GM06990 (cell line): ENCODE results near the gene SPATC1L.
"Not testable (repeated sequence)": the region's sequence is repeated elsewhere in the genome, so short reads cannot be mapped to it uniquely, and the experiment has no call there.

ENCODE experiments used
- DNase-seq: peaks from one replicate; pipeline ENCODE4 v3.0.0-alpha.2; 2011; ENCODE audit not compliant: insufficient read length; ENCODE audit errors: extremely low read depth
- H3K27me3 ChIP-seq: replicated peaks from 2 replicates; pipeline ENCODE4 v1.6.0; 2011; ENCODE audit warnings: low read length; ENCODE audit not compliant: control insufficient read depth, insufficient read depth
- H3K36me3 ChIP-seq: 2 replicates; pipeline ENCODE4 v1.5.1; 2011; ENCODE audit warnings: low read length; ENCODE audit not compliant: control insufficient read depth, insufficient read depth
- H3K4me3 ChIP-seq: replicated peaks from 2 replicates; pipeline ENCODE4 v1.5.1; 2011; ENCODE audit warnings: low read depth, mild to moderate bottlenecking, control low read depth, low read length
- TF ChIP-seq, protein P1 (sequence below): IDR thresholded peaks from 2 replicates; pipeline ENCODE4 v1.5.1; 2011; ENCODE audit warnings: low read length, control low read depth, mild to moderate bottlenecking, inconsistent platforms; ENCODE audit not compliant: insufficient read depth, poor library complexity, severe bottlenecking

The SPATC1L gene

DNA sequence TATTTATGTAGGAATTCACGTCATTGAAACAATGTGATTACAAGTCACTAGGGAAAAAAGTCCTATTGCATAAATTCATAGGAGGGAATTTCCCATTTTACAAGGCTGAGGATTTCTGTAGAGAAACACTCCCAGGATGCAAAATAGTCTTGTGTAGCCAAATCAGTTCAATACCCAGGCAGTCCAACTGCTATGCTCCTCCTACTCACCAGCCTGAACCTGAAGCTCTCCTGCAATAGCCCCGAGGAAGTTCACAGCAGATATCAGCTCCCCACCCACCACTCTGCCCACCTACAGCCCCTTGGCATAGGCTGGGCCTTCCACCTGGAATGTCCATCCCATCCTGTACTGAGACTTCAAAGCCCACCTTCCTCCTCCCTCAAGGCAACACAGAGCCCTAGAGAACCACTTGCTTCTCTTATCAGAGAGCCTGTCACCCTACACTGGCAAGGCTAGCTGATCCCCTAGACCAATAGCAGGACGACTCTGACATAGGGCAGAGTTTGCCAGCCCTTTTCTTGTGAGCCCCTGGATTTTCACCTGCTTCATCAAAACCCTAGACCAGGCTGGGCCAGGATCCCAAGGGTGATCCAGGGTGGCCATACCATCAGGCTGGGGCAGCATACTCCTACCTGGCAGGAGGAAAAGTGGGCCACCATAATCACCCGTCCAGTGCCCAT, 42.8 kb upstream of the SPATC1L start:
- TF ChIP-seq, protein P1, sequence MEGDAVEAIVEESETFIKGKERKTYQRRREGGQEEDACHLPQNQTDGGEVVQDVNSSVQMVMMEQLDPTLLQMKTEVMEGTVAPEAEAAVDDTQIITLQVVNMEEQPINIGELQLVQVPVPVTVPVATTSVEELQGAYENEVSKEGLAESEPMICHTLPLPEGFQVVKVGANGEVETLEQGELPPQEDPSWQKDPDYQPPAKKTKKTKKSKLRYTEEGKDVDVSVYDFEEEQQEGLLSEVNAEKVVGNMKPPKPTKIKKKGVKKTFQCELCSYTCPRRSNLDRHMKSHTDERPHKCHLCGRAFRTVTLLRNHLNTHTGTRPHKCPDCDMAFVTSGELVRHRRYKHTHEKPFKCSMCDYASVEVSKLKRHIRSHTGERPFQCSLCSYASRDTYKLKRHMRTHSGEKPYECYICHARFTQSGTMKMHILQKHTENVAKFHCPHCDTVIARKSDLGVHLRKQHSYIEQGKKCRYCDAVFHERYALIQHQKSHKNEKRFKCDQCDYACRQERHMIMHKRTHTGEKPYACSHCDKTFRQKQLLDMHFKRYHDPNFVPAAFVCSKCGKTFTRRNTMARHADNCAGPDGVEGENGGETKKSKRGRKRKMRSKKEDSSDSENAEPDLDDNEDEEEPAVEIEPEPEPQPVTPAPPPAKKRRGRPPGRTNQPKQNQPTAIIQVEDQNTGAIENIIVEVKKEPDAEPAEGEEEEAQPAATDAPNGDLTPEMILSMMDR: no peak
- Histone ChIP-seq H3K27me3 (no peaks in the 10 kb centered on the region), H3K4me3 (peak overlapping the region; percentile 82), H3K36me3 (peaks cover 5% of the 10 kb centered on the region)
- DNase-seq: peak; percentile 40

DNA sequence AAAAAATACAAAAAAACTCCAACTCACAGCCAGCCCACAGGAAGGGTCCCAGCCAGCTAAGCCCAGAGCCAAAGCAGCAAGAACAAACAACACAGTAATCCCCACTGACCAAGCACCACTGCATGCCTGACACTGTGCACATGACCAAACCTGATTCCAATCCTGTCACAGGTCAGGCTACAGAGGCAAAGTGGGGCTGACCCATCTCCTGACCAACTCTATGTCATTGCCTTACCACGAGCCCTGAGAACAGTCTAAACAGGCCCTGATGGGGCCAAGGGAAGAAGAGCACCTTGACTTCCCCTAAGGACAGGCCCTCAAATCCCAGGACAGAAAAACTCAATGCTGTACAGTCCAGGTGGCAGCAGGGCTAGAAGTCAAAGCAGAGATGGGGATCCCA, 41.9 kb upstream of the SPATC1L start:
- H3K36me3 ChIP-seq: peaks cover 9% of the 10 kb centered on the region
- no peaks in the 10 kb centered on the region for H3K27me3 ChIP-seq
- TF ChIP-seq, protein P1: no peak
- no peak for DNase-seq
- peak overlapping the region; percentile 20 for H3K4me3 ChIP-seq

DNA sequence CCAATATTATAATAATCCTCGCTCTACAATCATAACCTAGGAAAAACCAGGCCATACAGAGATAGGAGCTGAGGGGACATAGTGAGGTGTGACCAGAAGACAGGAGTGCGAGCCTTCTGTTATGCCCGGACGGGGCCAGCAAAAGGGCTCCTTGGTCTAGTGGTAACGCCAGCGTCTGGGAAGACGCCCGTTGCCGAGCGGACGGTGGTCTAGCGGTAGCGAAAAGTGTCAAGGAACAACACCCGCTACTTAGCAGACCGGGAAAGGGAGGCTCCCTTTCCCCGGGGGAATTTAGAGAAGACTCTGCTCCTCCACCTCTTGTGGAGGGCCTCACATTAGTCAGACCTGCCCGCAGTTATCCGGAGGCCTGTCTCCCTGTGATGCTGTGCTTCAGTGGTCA, 39.4 kb upstream of the SPATC1L start:
- peaks cover 16% of the 10 kb centered on the region for H3K36me3 ChIP-seq
- not testable (repeated sequence) for H3K27me3 ChIP-seq, DNase-seq, H3K4me3 ChIP-seq

DNA sequence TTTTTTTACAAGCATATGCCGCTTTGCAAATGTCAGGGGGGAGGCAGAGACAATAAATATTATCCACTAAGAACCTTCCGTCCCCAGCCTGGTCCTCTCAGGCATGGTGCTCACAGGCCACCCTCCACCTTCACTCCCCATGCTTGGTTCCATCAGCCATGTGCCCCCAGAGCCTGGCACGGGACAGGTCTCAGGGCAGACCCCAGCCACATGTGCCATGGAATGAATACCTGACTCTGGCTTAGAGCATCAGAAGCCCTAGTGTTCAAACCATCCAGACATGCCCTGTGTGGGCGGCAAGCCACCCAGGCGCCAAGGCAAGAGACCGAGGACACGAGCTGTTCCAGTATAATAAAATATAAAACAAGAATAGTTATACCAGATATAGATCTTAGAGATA, 39.0 kb upstream of the SPATC1L start:
- Histone ChIP-seq H3K36me3 (peaks cover 16% of the 10 kb centered on the region), H3K27me3 (no peaks in the 10 kb centered on the region), H3K4me3 (no peak overlapping the region)
- DNase-seq: no peak
- TF ChIP-seq, protein P1: no peak

DNA sequence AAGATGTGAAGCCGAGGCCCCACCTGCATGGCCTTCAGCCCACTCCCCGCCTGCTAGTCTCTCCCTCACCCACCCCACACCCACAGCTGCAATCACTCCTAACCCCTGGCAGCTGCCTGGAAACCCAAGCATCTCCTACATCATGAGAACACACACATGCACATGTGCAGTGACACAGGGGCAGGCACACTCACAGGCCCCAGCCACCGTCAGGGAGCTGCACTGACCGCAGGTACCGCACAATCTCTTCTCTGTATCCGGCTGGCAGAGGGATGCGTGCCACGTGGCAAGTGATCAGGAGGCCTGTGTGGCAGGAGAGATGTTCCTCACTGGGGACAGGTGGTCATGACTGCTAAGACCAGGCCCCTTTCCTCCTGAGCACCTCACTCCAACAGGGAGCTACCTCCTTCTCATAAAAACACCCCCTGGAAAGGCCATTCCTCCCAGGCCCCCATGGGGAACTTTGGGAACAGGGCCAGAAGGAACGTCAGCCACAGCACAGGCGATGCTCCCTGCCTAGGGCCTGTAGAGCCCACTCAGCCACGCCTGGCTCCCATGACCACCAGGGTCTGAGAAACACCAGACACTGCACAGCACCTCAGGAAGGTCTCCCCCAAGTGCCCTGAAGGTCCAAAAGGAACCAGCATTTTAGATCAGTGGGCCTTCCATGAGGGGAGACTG, 38.3 kb upstream of the SPATC1L start:
- H3K4me3 ChIP-seq: no peak overlapping the region
- H3K27me3 ChIP-seq: no peaks in the 10 kb centered on the region
- TF ChIP-seq, protein P1: no peak
- no peak for DNase-seq
- peaks cover 16% of the 10 kb centered on the region for H3K36me3 ChIP-seq

DNA sequence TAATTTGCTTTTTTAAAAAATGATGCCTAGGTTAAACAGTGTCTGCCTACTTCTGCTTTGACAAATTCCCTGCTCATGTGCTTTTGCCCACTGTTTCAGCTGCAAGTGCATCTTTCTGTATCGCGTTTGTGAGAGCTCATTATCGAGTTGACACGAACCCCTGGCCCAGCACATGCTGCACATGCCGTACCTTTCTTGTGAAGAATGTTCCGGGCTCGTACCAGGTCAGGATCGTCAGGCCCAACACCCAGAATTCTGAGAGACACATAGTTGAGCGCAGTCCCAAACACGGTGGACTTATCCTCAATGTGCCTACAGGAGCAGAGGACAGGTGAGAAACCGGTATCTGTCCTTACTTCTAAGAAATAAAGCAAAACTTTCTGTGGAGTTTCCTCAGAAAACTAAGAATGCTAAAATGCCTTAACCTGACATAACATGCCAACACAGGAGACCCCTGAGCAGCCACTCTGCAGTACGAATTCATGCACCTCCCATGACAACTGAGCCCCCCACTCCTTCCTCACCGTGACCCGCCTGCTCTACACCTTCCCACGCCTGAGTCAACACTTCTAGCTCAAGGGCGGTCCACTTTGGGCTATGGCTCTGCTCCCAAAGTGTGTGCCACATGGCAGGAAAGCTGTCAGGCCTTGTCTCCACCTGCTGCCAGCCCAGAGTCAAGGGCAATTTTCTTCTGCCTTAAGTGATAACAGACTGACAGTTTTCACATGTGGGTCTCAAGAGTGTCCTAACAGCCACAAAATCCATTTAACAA, 37.6 kb upstream of the SPATC1L start:
- H3K4me3 ChIP-seq: no peak overlapping the region
- DNase-seq: no peak
- TF ChIP-seq, protein P1: no peak
- H3K36me3 ChIP-seq: peaks cover 16% of the 10 kb centered on the region
- no peaks in the 10 kb centered on the region for H3K27me3 ChIP-seq
